ENCODE results near the gene DUSP8.
"Not testable (repeated sequence)": the region's sequence is repeated elsewhere in the genome, so short reads cannot be mapped to it uniquely, and the experiment has no call there.

The DUSP8 gene

GRCh38 chr11:1604181-1604580, 32.1 kb upstream of the DUSP8 start:
- ChIA-PET POLR2A (ENCODE audit: low non-redundant PET) (no interaction called here), CTCF (no interaction called here)
- no peak overlapping the region for H3K27ac ChIP-seq
- DNase-seq (ENCODE audit: low spot score): no peak
- TF ChIP-seq, protein P1, sequence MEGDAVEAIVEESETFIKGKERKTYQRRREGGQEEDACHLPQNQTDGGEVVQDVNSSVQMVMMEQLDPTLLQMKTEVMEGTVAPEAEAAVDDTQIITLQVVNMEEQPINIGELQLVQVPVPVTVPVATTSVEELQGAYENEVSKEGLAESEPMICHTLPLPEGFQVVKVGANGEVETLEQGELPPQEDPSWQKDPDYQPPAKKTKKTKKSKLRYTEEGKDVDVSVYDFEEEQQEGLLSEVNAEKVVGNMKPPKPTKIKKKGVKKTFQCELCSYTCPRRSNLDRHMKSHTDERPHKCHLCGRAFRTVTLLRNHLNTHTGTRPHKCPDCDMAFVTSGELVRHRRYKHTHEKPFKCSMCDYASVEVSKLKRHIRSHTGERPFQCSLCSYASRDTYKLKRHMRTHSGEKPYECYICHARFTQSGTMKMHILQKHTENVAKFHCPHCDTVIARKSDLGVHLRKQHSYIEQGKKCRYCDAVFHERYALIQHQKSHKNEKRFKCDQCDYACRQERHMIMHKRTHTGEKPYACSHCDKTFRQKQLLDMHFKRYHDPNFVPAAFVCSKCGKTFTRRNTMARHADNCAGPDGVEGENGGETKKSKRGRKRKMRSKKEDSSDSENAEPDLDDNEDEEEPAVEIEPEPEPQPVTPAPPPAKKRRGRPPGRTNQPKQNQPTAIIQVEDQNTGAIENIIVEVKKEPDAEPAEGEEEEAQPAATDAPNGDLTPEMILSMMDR (conservative IDR thresholded peaks at IDR 0.05; ENCODE audit: low read depth): no peak

DNA sequence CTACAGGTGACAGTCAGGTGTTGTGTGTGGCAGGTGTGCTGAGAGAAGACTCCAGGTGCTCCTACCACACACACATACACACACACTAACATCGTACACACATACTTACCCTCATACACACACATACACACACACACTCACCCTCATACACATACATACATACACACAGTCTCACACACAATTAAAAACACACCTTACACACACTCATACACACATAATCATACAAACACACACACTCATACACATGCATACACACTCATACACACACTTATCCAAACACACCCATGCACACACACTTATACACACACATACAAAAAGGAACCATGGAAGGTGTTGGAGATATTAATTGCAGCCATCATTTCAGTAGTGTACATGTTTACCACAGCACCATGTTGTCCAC, 31.6 kb upstream of the DUSP8 start:
- no peak for DNase-seq (ENCODE audit: low spot score)
- CTCF ChIA-PET: no interaction called here
- TF ChIP-seq, protein P1 (conservative IDR thresholded peaks at IDR 0.05; ENCODE audit: low read depth): no peak
- no peak overlapping the region for H3K27ac ChIP-seq
- POLR2A ChIA-PET (ENCODE audit: low non-redundant PET): no interaction called here

GRCh38 chr11:1601663-1602062, 29.6 kb upstream of the DUSP8 start:
- H3K27ac ChIP-seq: not testable (repeated sequence)
- CTCF ChIA-PET: interaction anchor here (0.6 kb wide), 1 partner anchor 227 kb away, joined by 3 read pairs; no protein-coding TSS in a partner anchor

DNA sequence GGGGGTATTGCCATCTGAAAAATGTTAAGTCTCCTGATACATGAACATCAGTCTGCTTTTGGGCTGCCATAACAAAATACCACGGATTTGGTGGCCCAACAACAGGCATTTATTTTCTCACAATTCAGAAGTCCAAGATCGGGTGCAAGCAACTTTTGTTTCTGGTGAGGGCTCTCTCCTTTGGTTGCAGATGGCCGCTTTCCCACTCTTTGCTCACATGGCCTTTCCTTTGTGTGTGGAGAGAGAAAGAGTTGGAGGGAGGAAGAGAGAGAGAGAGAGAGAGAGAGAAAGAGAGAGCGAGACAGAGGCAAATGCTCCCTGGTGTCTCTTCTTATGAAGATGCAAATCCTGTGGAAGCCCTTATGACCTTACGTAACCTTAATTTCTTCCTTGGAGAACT, 28.6 kb upstream of the DUSP8 start:
- ChIA-PET CTCF (no interaction called here), POLR2A (ENCODE audit: low non-redundant PET) (no interaction called here)
- no peak for DNase-seq (ENCODE audit: low spot score)
- TF ChIP-seq, protein P1 (conservative IDR thresholded peaks at IDR 0.05; ENCODE audit: low read depth): no peak
- no peak overlapping the region for H3K27ac ChIP-seq

More at GRCh38 chr11:1601663-1602062, 29.6 kb upstream of the DUSP8 start:
- DNase-seq (ENCODE audit: low spot score); POLR2A ChIA-PET (ENCODE audit: low non-redundant PET): not testable (repeated sequence)

DNA sequence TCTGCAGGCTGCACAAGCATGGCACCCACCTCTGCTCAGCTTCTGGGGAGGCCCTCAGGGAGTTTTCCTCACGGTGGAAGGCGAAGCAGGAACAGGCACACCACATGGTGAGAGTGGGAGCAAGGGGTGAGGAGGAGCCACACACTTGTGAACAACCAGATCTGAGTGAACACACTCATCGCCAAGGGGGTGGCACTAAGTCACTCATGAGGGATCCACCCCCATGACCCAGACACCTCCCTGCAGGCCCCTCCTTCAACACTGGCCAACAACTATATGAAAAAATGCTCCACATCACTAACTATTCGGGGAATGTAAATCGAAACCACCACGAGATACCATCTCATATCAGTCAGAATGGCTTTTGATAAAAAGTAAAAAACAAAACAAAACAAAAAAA, 26.7 kb upstream of the DUSP8 start:
- POLR2A ChIA-PET (ENCODE audit: low non-redundant PET): no interaction called here
- no peak overlapping the region for H3K27ac ChIP-seq
- CTCF ChIA-PET: interaction anchor here (0.5 to 0.6 kb wide), 2 partner anchors 9 to 141 kb away, joined by 3 read pairs; no protein-coding TSS in a partner anchor
- TF ChIP-seq, protein P1 (conservative IDR thresholded peaks at IDR 0.05; ENCODE audit: low read depth): no peak
- no peak for DNase-seq (ENCODE audit: low spot score)

- DNase-seq (ENCODE audit: low spot score); POLR2A ChIA-PET (ENCODE audit: low non-redundant PET); H3K27ac ChIP-seq: not testable (repeated sequence)
- CTCF ChIA-PET: interaction anchor here (0.5 kb wide), 1 partner anchor 141 kb away, joined by 3 read pairs; no protein-coding TSS in a partner anchor
These were observed 26.3 kb upstream of the DUSP8 start for GRCh38 chr11:1598406-1598805.

GRCh38 chr11:1597994-1598380, 25.9 kb upstream of the DUSP8 start, which contains the start of gene KRTAP5-2:
KRTAP5-2 (minus strand) TSS chr11:1598294; CDS start chr11:1598250, 44 bp downstream.
- H3K27ac ChIP-seq: no peak within 1 kb of the TSS
- TF ChIP-seq, protein P1 (conservative IDR thresholded peaks at IDR 0.05; ENCODE audit: low read depth): no peak
- CTCF ChIA-PET: interaction anchor here (0.5 to 1.4 kb wide), 2 partner anchors 51 to 141 kb away, joined by 3 read pairs; no protein-coding TSS in a partner anchor
- POLR2A ChIA-PET (ENCODE audit: low non-redundant PET): no interaction called here
- no peak for DNase-seq (ENCODE audit: low spot score)
